COR-L47 (cell line): Measurements from ENCODE around the gene FAM83D.

Experiments
- DNase-seq: peaks from one replicate; lab custom pipeline; 2025; lab: John Stamatoyannopoulos, UW

FAM83D gene, protein sequence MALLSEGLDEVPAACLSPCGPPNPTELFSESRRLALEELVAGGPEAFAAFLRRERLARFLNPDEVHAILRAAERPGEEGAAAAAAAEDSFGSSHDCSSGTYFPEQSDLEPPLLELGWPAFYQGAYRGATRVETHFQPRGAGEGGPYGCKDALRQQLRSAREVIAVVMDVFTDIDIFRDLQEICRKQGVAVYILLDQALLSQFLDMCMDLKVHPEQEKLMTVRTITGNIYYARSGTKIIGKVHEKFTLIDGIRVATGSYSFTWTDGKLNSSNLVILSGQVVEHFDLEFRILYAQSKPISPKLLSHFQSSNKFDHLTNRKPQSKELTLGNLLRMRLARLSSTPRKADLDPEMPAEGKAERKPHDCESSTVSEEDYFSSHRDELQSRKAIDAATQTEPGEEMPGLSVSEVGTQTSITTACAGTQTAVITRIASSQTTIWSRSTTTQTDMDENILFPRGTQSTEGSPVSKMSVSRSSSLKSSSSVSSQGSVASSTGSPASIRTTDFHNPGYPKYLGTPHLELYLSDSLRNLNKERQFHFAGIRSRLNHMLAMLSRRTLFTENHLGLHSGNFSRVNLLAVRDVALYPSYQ

DNA sequence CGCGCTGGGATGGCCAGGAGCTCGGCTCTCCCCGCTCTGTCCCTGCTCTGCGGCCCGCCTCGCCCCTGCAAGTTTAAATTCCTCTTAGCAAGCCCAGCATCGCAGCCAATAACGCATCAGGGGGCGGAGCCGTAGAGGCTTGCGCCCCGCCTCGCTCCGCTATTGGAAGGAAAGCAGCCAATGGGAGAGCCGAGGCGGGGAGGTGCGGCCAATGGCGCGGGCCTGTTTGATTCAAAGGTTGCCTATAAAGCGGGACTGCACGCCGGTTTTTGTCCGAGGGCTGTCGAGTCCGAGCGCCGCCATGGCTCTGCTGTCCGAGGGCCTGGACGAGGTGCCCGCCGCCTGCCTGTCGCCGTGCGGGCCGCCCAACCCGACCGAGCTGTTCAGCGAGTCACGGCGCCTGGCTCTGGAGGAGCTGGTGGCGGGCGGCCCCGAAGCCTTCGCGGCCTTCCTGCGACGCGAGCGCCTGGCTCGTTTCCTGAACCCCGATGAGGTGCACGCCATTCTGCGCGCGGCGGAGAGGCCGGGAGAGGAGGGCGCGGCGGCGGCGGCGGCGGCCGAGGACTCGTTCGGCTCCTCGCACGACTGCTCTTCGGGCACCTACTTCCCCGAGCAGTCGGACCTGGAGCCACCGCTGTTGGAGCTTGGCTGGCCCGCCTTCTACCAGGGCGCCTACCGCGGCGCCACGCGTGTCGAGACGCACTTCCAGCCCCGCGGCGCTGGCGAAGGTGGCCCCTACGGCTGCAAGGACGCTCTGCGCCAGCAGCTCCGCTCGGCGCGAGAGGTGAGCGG lies at the start of gene FAM83D:
Gene FAM83D (plus strand): TSS at position 276 of the 792 bp plus-strand sequence. CDS start 26 bp downstream, at position 302.
- peak; percentile 97 for DNase-seq

DNA sequence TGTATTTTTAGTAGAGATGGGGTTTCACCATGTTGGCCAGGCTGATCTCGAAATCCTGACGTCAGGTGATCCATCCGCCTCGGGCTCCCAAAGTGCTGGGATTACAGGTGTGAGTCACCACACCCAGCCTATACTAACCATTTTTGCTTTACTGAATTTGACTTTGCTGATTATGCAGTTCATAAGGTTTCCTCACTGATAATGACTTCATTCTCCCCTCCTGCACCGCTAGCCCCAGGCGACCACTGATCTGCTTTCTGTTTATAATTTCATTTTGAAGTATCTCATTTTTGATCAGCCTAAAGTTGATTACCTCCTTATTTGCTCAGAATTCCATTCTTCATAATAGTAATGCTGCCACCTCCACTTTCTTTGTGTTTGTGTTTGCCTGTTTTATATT lies 48.7 kb upstream of the FAM83D start:
- no peak for DNase-seq

DNA sequence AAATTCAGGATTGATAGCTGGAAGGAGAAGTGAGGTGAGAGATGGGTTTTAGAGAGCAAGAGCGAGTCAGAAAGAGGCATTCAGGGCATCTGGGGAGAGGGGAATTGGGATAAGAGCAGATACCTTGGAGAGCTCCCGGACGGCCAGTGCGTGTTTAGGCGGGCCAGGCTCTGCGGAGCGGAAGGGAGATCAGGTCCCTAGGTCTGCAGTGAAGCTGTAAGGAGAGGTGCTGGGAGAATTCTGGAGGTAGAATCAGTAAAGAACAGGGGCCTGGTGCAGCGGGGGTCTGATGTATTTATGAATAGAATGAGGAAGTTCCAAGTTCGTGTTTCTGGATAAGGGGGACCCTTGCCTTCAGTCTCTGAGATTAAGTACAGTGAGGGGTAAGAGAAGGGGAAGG lies 47.4 kb upstream of the FAM83D start:
- DNase-seq: no peak

DNA sequence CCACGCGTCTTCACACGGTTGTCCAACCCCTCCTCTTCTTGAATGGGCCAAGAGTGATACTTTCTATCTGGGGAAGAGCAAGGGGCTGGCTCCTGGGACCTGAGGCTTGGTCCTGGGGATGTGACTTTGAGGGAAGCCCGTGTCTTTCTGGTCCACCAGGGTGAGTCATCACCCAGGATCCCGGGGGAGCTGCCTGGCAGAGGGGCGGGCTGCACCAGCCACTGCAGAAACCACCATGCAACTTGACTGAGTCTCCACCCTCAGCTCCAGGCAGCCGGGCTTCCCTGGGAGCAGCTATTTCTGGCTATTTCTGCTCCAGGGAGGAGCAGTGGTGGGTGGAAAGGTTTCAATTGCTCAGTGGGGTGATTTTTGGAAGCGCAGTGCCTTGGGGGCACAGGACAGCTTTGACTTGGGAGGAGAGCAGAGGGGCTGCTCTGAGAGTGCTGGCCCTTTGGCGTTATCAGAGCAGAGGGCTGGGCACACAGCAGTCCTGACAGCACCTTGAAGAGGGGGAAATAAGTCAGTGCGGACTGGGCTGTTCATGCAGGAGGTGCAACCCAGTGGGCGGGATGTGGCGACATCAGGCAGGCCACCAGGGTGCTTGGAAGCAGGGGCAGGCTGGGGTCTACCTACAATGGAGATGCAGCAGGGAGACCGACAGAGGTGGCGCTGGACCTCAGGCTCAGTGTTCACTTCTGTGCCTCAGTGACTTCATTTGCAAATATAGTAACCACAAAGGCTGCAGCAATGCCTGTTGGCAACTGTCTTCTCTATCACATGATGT lies 45.1 kb upstream of the FAM83D start:
- DNase-seq: no peak

DNA sequence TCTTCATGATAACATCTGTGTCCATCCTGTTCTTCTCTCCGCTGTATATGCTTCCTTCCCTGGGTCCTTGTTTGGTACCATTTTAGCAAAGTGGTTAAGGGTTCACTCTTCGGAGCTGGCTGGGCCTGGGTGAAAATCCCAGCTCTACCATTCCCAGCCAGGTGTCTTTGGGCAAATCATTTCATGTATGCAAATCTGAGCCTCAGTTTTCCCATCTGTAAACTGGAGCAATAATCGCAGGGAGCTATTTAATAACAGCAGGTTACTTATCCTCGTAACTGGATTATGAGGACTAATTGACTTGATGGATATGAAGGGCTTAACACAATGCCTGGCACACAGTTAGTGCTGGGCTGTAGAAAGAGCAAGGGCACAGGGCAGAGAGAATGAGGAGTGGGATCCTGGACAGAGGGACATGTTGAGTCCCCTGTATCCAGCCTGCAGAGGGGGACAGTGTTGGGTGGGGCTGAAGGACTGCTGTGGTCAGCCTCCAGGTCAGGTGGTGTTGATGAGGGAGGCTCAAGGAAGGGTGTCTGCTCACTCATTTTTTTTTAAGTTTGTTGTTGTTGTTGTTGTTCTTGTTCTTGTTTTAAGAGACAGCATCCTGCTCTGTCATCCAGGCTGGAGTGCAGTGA lies 44.3 kb upstream of the FAM83D start:
- DNase-seq: no peak

DNA sequence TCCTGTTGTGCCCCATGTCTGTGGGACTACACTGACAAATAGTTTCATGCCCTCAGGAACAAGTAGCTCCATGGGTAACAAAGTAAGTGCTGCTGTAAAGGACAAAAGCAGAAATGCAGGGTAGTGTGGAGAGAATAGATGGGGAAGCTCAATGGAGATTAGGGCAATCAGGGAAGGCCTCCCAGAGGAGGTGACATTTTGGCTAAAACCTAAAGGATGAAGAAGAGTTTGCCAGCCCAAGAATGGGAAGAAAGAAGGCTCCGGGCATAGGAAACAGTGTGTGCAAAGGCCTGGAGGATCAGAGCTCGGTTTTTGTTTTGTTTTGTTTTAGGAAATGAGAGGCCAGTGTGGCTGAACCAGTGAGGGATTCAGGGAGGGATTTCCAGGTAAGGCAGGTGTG lies 43.6 kb upstream of the FAM83D start:
- DNase-seq: no peak

DNA sequence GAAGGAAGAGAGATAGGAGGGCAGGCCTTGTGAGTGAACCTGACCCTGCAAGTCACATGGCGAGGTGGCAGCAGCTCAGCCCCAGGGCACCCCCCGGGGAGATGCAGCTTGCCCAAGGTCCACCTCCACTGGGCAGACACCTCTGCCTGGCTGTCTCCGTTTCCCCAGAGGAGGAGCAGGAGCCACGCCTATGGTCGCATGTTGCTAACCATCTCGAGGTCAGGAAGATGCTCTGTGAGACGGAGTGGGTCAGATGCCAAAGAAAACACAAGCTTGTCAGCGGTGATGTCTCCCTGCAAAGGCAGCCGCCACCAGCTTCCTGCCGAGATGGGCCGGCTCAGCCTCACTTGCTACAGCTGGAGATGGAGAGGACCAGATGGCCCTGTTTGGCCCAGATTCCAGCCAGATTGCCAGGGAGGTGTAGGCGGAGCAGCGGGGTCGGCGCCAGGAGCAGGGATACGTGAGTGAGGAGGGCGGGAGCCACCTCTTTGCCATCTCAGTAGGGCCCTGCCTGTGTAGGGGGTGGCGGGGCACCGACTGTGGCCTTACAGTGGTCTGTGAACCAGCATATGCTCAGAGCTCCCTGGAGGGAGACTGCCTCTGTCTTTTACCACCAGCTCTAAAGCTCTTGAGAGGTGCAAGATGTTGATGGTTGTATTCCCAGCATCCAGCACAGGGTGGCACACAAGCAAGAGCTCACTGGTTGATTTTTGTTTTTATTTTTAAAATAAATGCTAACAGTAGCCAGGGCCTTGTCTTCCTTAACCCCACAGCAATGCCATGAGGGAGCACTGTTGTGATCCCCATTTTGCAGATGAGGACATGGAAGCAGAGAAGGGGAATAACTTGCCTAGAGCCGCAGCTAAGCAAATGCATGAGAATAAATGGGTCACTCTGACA lies 42.9 kb upstream of the FAM83D start:
- DNase-seq: peak; percentile 48

DNA sequence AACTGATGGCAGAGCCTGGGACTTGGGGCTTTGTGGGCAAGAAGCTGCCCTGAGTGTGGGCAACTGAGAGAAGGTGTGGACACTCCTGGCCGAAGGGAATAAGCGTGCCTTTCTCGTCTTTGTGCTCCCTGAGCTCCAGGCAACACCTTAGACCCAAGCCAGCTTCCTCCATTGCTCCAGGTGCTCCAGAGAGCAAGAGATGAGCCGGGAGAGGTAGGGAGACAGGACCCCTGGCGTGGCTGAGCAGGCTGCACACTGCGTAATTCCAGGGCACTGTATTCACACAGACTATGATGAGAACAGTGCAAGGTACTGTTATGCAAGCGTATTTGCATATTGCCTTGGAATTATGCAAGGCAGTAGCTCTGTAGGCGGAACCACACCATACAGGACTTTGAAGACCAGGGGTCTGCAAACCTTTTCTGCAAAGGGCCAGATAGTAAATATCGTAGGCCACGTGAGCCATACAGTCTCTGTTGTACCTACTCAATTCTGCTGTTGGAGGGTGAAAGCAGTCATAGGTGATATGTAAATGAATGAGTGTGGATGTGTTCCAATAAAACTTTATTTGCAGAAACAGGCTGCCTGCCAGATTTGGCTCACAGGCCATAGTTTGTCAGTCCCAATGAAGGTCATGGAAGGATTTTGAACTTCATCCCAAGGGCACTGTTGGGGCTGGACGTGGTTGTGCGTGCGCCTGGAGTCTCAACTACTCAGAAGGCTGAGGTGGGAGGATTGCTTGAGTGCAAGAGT lies 42.1 kb upstream of the FAM83D start:
- no peak for DNase-seq

DNA sequence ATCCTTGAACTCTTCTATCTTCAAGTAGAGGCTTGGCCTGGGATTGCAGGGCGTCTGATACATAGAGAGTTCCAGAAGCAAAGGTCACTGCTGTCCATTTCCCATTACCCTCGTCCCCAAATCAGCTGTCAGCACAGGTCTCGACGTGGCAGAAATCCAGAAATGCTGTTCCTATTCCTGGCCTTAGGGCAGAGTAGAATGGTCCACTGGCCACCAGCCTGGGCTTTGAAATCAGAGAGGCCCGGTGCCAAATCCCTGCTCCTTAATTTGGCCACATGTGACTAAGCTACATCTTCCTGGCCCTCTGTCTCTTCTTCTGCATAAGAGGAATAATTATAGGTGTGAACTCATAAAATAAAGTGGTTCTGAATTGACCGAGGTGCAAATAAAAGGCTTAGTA lies 40.9 kb upstream of the FAM83D start:
- no peak for DNase-seq

DNA sequence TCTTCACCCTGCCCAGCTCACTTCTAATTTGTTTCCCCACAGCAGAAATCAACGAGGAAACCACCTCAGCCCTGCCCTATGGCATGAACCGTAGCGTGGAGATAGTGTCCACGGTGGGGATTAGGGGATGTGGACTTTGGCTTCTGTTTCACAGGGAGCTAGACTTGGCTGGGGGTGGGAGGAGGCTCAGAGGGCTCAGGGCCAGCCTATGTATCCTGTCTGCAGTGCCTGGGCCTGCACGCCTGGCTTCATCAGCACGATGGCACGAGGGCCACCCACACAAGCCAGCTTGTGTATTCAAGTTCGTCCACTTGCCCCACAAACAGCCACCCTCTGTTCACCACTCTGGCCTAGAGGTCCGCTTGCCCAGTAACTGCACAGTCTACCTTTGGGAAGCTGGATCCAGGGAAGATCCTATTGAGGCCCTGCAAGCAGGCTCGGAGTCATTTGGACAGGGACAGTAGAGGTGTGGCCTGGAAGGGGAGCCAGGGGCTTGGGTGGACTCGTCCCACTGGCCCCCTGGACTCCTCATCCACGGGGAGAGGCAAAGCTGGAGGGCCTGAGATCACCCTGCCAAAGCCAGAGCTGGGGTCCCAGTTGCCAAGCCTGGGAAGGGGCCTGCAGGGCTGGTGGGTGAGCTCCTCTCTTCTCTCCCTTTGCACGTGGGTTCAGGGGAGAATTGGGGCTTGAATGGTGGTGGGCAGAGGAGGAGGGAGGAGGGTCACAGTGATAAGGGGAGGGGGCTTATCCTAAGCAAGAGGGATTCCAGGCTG lies 38.0 kb upstream of the FAM83D start:
- no peak for DNase-seq

DNA sequence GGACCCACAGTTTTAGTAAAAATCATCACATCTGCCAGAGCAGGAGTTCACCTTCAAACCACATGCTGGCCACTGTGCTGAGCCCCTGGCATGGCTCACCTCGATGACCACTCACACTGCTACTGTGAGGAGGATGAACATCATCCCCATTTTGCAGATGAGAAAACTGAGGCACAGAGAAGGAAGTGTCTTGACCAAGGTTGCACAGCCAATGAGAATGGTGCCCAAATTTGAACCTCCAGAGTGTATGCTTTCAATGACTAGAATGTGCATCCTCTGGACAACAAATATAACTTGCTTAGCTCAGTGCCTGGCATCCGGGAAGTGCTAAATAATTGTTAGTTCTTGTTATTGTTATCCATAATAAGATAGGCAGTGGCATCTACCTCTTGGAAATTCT lies 37.2 kb upstream of the FAM83D start:
- DNase-seq: no peak

DNA sequence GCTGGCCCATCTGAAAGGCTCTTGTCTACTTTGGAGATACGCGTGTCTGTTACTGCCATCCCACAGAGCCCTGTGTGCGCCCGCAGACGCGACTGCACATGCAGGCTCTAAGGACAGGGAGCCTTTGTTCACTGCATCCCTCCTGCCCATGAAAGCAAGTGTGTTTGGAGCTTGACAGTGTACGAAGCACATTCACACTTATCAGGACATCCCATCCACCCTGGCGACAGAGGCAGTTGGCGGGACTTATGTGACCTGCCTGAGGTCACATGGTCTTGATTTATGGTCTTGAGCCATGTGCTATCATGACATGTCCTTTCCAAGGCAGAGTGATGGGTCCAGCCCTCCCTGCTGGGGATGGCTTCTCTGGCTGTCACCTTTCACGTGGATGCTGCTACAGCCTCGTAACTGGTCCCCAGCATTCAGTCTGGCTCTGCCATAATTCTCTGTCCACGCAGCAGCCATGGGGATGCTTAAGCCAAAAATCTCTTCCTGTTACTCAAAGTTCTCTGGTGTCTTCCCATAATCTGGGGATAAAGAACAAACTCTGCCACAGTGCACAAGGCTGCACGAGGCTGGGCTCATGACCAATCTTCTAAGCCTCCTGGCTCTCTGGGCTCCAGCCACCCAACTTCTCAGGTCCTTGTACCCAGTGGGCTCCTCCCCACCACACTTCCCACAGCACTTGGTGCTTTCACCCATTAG lies 36.3 kb upstream of the FAM83D start:
- no peak for DNase-seq

DNA sequence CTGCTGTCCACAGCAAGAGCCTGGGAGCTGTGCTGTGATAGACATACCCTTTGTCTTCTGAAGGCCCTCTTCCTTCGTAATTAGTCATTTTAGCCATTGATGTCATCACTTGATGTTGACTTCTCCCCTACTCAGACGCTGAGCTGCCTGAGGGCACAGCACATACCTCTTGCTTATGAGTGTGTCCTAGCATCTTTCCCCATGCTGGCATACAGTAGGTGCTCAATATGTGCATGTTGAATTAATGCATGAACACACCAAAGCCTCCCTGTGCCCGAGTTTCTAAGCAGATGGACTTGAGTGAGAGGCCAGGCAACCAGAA lies 35.8 kb upstream of the FAM83D start:
- no peak for DNase-seq

DNA sequence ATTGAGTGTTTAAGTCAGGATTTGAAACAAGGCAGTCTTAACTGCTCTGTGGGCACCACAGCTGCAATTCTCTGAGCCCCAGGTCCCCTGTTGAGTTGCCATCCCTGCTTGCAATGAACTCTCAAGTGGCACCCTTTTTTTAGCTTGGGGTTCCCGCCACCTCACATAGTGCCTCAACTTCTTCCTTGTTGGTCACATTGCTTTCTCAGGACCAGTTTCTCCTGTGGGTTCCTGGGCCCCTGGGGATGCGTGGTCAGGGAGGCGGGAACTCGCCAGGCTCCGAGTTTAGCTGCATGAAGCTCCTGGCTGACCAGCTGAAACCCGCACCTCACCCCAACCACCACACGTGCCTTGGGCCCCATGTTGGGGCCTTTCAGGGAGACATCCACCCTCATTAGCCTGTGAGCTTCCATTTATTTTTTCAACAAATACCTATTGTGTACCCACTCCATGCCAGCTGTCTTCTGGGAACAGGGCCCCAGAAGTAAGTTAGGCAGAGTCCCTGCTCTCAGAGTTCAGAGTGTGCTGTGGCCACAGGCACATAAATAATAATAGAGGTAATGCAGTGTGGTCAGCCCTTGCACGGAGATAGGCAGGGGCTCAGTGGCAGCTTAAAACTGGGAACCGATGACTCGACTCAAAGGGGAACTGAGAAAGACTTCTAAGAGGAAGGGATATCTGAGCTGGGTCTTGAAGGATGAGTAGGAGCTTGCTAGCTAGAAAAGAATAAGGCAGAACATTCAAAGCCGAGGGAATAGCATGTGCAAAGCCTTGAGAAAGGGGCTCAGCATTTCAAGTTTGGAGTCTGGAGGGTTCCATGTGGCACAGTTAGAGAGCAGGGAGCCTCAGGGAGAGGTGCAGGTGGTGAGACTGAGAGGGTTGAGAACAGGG lies 33.9 kb upstream of the FAM83D start:
- DNase-seq: no peak

DNA sequence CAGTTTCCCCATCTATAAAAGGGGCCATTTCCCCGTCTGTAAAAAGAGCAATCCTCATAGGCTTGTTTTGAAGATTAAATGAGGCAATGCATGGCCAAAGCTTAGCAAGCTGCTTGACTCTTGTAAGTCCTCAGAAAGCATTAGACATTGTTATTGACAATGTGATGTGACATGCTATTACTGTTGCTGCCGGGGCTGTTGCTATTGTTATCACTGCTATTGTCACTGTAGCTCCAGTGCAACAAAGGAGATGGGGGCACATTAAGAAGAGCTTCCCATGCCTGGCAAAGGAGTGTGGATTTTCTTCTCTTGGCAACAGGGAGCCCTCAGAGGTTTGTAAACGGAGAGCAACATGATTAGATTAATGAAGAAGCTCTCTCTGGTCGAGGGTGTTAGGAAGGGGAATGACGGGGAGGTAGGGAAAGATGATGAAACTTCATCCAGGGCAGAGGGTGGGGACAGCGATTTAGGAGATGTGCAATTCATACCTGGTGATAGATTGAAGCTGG lies 33.1 kb upstream of the FAM83D start:
- no peak for DNase-seq

DNA sequence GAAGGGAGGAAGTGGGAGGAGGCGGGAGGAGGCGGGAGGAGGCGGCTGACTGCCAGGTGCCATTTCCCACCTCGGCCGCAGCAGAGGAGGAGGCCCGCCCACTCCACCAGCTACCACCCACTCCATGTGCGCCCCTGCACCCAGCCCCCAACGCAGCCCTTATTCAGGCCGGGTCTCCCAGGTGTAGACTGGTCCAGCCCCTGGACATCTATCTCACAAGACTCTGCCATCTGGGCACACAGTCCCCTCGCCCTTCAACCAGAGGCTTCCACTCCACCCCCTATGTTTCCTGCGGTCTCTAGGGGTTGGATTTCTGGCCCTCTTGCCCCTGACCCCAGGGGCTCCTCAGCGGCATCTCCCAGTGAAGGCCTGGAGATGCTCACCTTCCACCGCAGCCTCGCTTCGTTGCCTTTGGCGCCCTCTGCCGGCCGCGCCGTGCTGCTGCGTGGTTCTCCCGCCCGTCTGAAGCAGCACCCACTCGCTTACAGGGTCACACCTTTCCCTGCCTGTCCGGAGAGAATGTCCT lies 32.6 kb upstream of the FAM83D start:
- DNase-seq: peak; percentile 64
